IMR-90 (cell line): ENCODE results near the gene DICER1. TPM values are rescaled to one million over a fixed set of nuclear protein-coding genes. Genes with fewer than 3 reads are reported as not detected.

ENCODE experiments used
- ATAC-seq: fragments of 200-7000 bp; cut with Tn5 transposase; 2 replicates; pipeline ENCODE4 v1.9.1; 2020; ENCODE audit warnings: low read depth, mild to moderate bottlenecking, moderate library complexity
- BruUV-seq: library from RNA; stranded (reverse); fragments of 400-500 nt; replicated peaks from 2 replicates; lab custom pipeline; 2021; lab: Mats Ljungman, UMichigan
- CTCF ChIA-PET: fragments of 300-600 bp; formaldehyde crosslinking; extraction: SDS; loops from one replicate; lab custom pipeline; 2021; ENCODE audit warnings: antibody characterized with exemption; lab: Yijun Ruan, JAX
- POLR2A ChIA-PET: fragments of 300-600 bp; sonication (Branson Sonifier 250); formaldehyde crosslinking; loops from one replicate; lab custom pipeline; 2022; ENCODE audit warnings: antibody characterized with exemption; ENCODE audit not compliant: unreplicated experiment; lab: Charles Lee
- DNase-seq: peaks from one replicate; pipeline ENCODE4 v3.0.0; 2013
- H2AFZ ChIP-seq: replicated peaks from 2 replicates; pipeline ENCODE3; 2013; ENCODE audit warnings: low read length, mild to moderate bottlenecking; ENCODE audit not compliant: poor library complexity
- H2AK5ac ChIP-seq: 2 replicates; pipeline ENCODE4 v1.6.1; 2013; ENCODE audit warnings: low read depth, low read length, inconsistent platforms
- H2AK9ac ChIP-seq: replicated peaks from 2 replicates; pipeline ENCODE3; 2013; ENCODE audit warnings: mild to moderate bottlenecking, low read depth, low read length, moderate library complexity; ENCODE audit not compliant: poor library complexity
- H2BK120ac ChIP-seq: 2 replicates; pipeline ENCODE4 v1.6.1; 2013; ENCODE audit warnings: low read depth, low read length, inconsistent platforms
- H2BK15ac ChIP-seq: 3 replicates; pipeline ENCODE4 v1.6.1; 2013; ENCODE audit warnings: low read depth, low read length, inconsistent platforms
- H2BK20ac ChIP-seq: 2 replicates; pipeline ENCODE4 v1.6.1; 2013; ENCODE audit warnings: low read depth, mild to moderate bottlenecking, inconsistent platforms, low read length, moderate library complexity
- H2BK5ac ChIP-seq: 2 replicates; pipeline ENCODE4 v1.6.1; 2013; ENCODE audit warnings: mild to moderate bottlenecking, low read depth, low read length, inconsistent platforms; ENCODE audit not compliant: poor library complexity, severe bottlenecking
- H3K14ac ChIP-seq: replicated peaks from 2 replicates; pipeline ENCODE4 v1.6.1; 2013; ENCODE audit warnings: low read depth, low read length, inconsistent platforms
- H3K18ac ChIP-seq: 2 replicates; pipeline ENCODE4 v1.6.1; 2013; ENCODE audit warnings: low read depth, low read length, control low read depth
- H3K23ac ChIP-seq: 2 replicates; pipeline ENCODE4 v1.6.1; 2013; ENCODE audit warnings: low read depth, low read length, inconsistent platforms
- H3K27ac ChIP-seq: 2 replicates; pipeline ENCODE4 v1.5.1; 2013; ENCODE audit warnings: mild to moderate bottlenecking, control low read depth, low read length; ENCODE audit not compliant: insufficient read depth
- H3K27me3 ChIP-seq: 2 replicates; pipeline ENCODE4 v1.6.1; 2013; ENCODE audit warnings: low read length; ENCODE audit not compliant: control insufficient read depth, insufficient read depth
- H3K36me3 ChIP-seq: 2 replicates; pipeline ENCODE4 v1.6.1; 2013; ENCODE audit warnings: low read length, mixed read lengths; ENCODE audit not compliant: control insufficient read depth, insufficient read depth
- H3K4ac ChIP-seq: 2 replicates; pipeline ENCODE4 v1.6.1; 2013; ENCODE audit warnings: low read depth, low read length, inconsistent platforms
- H3K4me1 ChIP-seq: 2 replicates; pipeline ENCODE4 v1.6.1; 2013; ENCODE audit warnings: low read length, mixed read lengths; ENCODE audit not compliant: control insufficient read depth, insufficient read depth
- H3K4me2 ChIP-seq: 2 replicates; pipeline ENCODE4 v1.6.1; 2013; ENCODE audit warnings: low read depth, mild to moderate bottlenecking, control low read depth, low read length, moderate library complexity
- H3K4me3 ChIP-seq: 2 replicates; pipeline ENCODE4 v1.5.1; 2013; ENCODE audit warnings: low read depth, mild to moderate bottlenecking, control low read depth, low read length, moderate library complexity; ENCODE audit not compliant: insufficient read depth
- H3K56ac ChIP-seq: 2 replicates; pipeline ENCODE4 v1.6.1; 2013; ENCODE audit warnings: low read length, inconsistent platforms; ENCODE audit not compliant: insufficient read depth; ENCODE audit errors: extremely low read depth
- H3K79me1 ChIP-seq, 2 experiments: 2 replicates each; pipeline ENCODE4 v1.6.1; 2013; ENCODE audit warnings: low read length in 2 of 2, inconsistent platforms in 1 of 2, low read depth in 1 of 2
- H3K9ac ChIP-seq: 2 replicates; pipeline ENCODE4 v1.6.1; 2013; ENCODE audit warnings: low read depth, low read length, control low read depth
- H3K9me1 ChIP-seq: 2 replicates; pipeline ENCODE4 v1.6.1; 2013; ENCODE audit warnings: low read length, inconsistent platforms; ENCODE audit not compliant: insufficient read depth
- H3K9me3 ChIP-seq: 2 replicates; pipeline ENCODE4 v1.6.1; 2013; ENCODE audit warnings: low read length; ENCODE audit not compliant: control insufficient read depth, insufficient read depth
- H4K20me1 ChIP-seq: 2 replicates; pipeline ENCODE4 v1.6.1; 2013; ENCODE audit warnings: low read length, inconsistent platforms; ENCODE audit not compliant: insufficient read depth
- H4K5ac ChIP-seq: 2 replicates; pipeline ENCODE4 v1.6.1; 2013; ENCODE audit warnings: mild to moderate bottlenecking, low read depth, low read length, control low read depth
- H4K8ac ChIP-seq, 2 experiments: 2 replicates each; pipeline ENCODE4 v1.6.1; 2013; ENCODE audit warnings: low read depth in 2 of 2, low read length in 2 of 2, control low read depth in 1 of 2, inconsistent platforms in 1 of 2
- H4K91ac ChIP-seq: 2 replicates; pipeline ENCODE4 v1.6.1; 2013; ENCODE audit warnings: low read depth, low read length, inconsistent platforms; ENCODE audit not compliant: insufficient read depth
- BHLHE40 ChIP-seq: fragments of 150-350 bp; IDR thresholded peaks from 2 replicates; pipeline ENCODE4 v1.6.1; 2016; ENCODE audit warnings: mild to moderate bottlenecking, low read depth, low read length
- CEBPB ChIP-seq: IDR thresholded peaks from 2 replicates; pipeline ENCODE4 v1.6.1; 2012; ENCODE audit warnings: low read depth, low read length, improper control_type of control experiment
- CHD1 ChIP-seq: IDR thresholded peaks from 2 replicates; pipeline ENCODE4 v1.6.1; 2012; ENCODE audit warnings: low read depth, low read length, improper control_type of control experiment
- MAFK ChIP-seq: IDR thresholded peaks from 2 replicates; pipeline ENCODE4 v1.6.1; 2012; ENCODE audit warnings: low read depth, low read length, improper control_type of control experiment
- MAZ ChIP-seq: IDR thresholded peaks from 2 replicates; pipeline ENCODE4 v1.6.1; 2012; ENCODE audit warnings: low read depth, mild to moderate bottlenecking, low read length, improper control_type of control experiment, moderate library complexity, borderline replicate concordance
- NFE2L2 ChIP-seq: fragments of 150-350 bp; IDR thresholded peaks from 2 replicates; pipeline ENCODE4 v1.6.1; 2016; ENCODE audit warnings: low read depth, mild to moderate bottlenecking, low read length
- POLR2A ChIP-seq: IDR thresholded peaks from 2 replicates; pipeline ENCODE4 v1.6.1; 2012; ENCODE audit warnings: mild to moderate bottlenecking, low read depth, low read length
- RCOR1 ChIP-seq: IDR thresholded peaks from 2 replicates; pipeline ENCODE4 v1.6.1; 2012; ENCODE audit warnings: mild to moderate bottlenecking, low read length, improper control_type of control experiment; ENCODE audit not compliant: insufficient replicate concordance
- RFX5 ChIP-seq: IDR thresholded peaks from 2 replicates; pipeline ENCODE4 v1.8.0; 2012; ENCODE audit warnings: low read depth, mild to moderate bottlenecking, low read length, moderate library complexity
- SMC3 ChIP-seq: fragments of 150-350 bp; IDR thresholded peaks from 2 replicates; pipeline ENCODE4 v1.6.1; 2016; ENCODE audit warnings: low read depth, mild to moderate bottlenecking, antibody characterized with exemption, low read length, moderate library complexity
- WGBS, 2 experiments: methylation state at CpG; one replicate each; pipeline versions ENCODE4 v1.1.5 to v1.1.7; 2013; ENCODE audit warnings: missing lambda C conversion rate in 2 of 2; ENCODE audit not compliant: insufficient read length in 1 of 2; ENCODE audit errors: extremely low coverage in 2 of 2; 5-methylcytosine and 5-hydroxymethylcytosine counted together
- dilution Hi-C: fragments of 300-500 bp; cut with HindIII; formaldehyde crosslinking; loops from one replicate; pipeline ENCODE4 v1.14.3; 2018; ENCODE audit warnings: low sequenced_read_pairs; ENCODE audit not compliant: unreplicated experiment
- in situ Hi-C: fragments of 300-500 bp; cut with MboI; formaldehyde crosslinking; loops from 3 replicates; pipeline ENCODE4 v1.14.3; 2019; ENCODE audit warnings: low sequenced_read_pairs, inconsistent platforms, mixed read lengths
- intact Hi-C: fragments of 100-400 bp; cut with micrococcal nuclease; formaldehyde crosslinking; loops from 2 replicates; pipeline ENCODE4 v1.10.0; 2022
- polyA plus RNA-seq, 3 experiments: library from polyadenylated mRNA; depleted of rRNA; stranded (reverse); fragments of >200 nt; gene quantifications; 2 replicates each; pipeline ENCODE4 v1.2.3, GENCODE V29; 2012; ENCODE audit warnings: low replicate concordance in 1 of 3
- total RNA-seq: library from RNA; depleted of rRNA; stranded (reverse); fragments of >200 nt; gene quantifications from 2 replicates; pipeline ENCODE4 v1.2.3, GENCODE V29; 2012
- TF ChIP-seq, protein P1 (sequence below): conservative IDR thresholded peaks from 2 replicates; pipeline ENCODE4 v1.5.1; 2012; ENCODE audit warnings: mild to moderate bottlenecking, low read depth, low read length, improper control_type of control experiment
- TF ChIP-seq, protein P2 (sequence below): fragments of 150-350 bp; IDR thresholded peaks from 2 replicates; pipeline ENCODE4 v1.6.1; 2017; ENCODE audit warnings: mild to moderate bottlenecking, antibody characterized with exemption, low read length, low read depth

DICER1 gene
- total and polyA plus RNA-seq, 2 of the 4 experiments (the other 2 are of a cell fraction), result 9.7 to 49.5 TPM

DNA sequence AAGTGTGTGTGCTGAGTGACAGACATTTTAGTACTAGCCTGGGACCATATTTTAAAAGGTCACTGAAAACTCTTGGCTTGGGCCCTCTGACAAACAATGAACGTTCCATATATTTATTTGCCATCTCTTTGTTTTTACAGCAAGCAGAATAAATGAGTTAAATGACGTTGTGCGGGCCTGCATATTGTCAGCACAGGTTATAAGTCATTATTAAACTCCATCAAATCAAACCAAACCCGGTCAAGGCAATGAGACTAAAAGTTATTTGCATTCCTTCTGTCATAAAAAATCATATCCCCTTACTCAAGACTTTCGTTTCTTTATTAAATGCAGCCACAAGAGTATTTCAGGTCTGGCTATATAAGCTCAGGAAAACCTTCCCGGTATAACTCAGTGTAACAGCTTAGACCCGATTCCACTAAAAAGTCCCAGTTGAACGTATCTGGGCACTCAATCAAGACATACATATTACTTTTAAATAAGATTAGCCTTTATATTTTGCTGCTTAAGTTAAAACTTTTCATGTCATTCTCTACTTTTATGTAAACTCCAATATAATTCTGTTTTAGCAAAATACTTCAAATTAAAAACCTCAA is 84.9 kb downstream of the DICER1 start:
- Histone ChIP-seq H4K91ac (no peak overlapping the region), H3K4me3 (no peak overlapping the region), H2AK9ac (no peak overlapping the region), H3K9ac (no peak overlapping the region), H3K23ac (no peak overlapping the region), H3K14ac (no peak overlapping the region), H4K8ac (no peak overlapping the region), H2BK15ac (no peak overlapping the region), H2AK5ac (no peak overlapping the region), H3K56ac (no peak overlapping the region), H3K4me2 (no peak overlapping the region), H4K20me1 (no peaks in the 10 kb centered on the region), H3K27ac (no peak overlapping the region), H3K9me3 (peaks cover 2% of the 10 kb centered on the region; the same call in 1 of the 2 replicates), H2BK20ac (no peak overlapping the region), H3K4me1 (peaks cover 4% of the 10 kb centered on the region; the same call in 1 of the 2 replicates), H3K36me3 (no peaks in the 10 kb centered on the region), H2BK5ac (no peak overlapping the region), H3K79me1 (no peaks in the 10 kb centered on the region), H2AFZ (no peak overlapping the region), H3K18ac (no peak overlapping the region), H3K9me1 (no peaks in the 10 kb centered on the region), H2BK120ac (no peak overlapping the region), H3K4ac (no peak overlapping the region), H3K27me3 (peaks cover 28% of the 10 kb centered on the region), H4K5ac (no peak overlapping the region)
- dilution Hi-C loops, result no loop called here
- CTCF ChIA-PET, result no interaction called here
- intact Hi-C loops, result no loop called here
- ATAC-seq, result no peak
- POLR2A ChIA-PET, result no interaction called here
- no peak for DNase-seq
- 0% methylated on average over 1 of the region's 8 CpGs; no CpG with 5 or more reads in 1 of the 2 experiments for WGBS, 2 experiments
- in situ Hi-C loops, result no loop called here
- TF ChIP-seq, protein P1, sequence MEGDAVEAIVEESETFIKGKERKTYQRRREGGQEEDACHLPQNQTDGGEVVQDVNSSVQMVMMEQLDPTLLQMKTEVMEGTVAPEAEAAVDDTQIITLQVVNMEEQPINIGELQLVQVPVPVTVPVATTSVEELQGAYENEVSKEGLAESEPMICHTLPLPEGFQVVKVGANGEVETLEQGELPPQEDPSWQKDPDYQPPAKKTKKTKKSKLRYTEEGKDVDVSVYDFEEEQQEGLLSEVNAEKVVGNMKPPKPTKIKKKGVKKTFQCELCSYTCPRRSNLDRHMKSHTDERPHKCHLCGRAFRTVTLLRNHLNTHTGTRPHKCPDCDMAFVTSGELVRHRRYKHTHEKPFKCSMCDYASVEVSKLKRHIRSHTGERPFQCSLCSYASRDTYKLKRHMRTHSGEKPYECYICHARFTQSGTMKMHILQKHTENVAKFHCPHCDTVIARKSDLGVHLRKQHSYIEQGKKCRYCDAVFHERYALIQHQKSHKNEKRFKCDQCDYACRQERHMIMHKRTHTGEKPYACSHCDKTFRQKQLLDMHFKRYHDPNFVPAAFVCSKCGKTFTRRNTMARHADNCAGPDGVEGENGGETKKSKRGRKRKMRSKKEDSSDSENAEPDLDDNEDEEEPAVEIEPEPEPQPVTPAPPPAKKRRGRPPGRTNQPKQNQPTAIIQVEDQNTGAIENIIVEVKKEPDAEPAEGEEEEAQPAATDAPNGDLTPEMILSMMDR, result no peak
- TF ChIP-seq NFE2L2 (no peak), RFX5 (no peak), CEBPB (no peak), MAFK (no peak), SMC3 (no peak), RCOR1 (no peak), POLR2A (no peak), CHD1 (no peak), BHLHE40 (no peak), MAZ (no peak)
- TF ChIP-seq, protein P2, sequence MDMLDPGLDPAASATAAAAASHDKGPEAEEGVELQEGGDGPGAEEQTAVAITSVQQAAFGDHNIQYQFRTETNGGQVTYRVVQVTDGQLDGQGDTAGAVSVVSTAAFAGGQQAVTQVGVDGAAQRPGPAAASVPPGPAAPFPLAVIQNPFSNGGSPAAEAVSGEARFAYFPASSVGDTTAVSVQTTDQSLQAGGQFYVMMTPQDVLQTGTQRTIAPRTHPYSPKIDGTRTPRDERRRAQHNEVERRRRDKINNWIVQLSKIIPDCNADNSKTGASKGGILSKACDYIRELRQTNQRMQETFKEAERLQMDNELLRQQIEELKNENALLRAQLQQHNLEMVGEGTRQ, result no peak
- BruUV-seq, result no TSS peak
